HG03571 (cell line): ENCODE results near the gene CHST5.
"Not testable (repeated sequence)": the region's sequence is repeated elsewhere in the genome, so short reads cannot be mapped to it uniquely, and the experiment has no call there.

Experiments used
- ATAC-seq: cut with Tn5 transposase; IDR thresholded peaks from one replicate; pipeline ENCODE4 v1.9.1; 2021; ENCODE audit not compliant: unreplicated experiment

The CHST5 gene

DNA sequence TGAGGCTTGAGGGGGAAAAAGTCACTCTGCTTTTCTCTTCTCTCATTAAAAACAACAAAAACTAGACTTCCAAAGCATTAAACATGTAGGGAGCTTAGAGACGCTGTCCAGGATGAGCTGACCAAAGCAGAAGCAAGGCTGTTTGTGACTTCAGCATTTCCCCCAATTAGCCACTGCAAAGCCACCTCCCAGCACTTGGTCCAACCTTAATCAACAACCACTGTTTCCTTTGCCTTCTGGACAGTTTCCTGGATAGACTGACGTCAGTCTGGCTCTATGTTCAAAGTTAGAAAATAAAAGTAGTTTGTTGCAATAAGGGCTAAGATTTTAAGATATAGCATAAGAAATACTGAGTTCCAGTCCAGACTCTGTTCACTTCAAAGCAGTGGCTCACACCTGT lies 17.0 kb upstream of the CHST5 start:
- no peak for ATAC-seq

DNA sequence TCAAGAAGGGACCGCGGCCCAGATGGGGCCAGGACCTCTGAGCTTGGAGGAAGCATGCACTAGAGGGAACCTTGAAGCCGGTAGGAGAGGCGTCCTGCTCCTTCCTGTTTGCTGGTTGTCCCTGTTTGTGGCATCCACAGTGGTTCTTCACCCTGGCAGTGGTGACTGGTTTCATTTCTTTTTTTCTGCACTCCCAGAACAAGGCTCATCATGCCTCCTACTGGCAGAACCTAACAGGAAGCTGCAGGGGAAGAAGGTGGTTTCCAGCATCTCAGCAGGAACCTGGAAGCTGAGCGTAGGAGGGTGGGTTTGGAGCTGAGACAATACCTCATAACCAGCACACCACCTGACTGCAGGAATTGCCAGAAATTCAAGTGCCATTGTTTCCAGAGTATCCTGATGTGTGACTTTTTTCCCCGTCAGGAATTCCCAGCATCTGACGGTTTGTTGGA lies 14.3 kb upstream of the CHST5 start:
- ATAC-seq, result peak; percentile 75

DNA sequence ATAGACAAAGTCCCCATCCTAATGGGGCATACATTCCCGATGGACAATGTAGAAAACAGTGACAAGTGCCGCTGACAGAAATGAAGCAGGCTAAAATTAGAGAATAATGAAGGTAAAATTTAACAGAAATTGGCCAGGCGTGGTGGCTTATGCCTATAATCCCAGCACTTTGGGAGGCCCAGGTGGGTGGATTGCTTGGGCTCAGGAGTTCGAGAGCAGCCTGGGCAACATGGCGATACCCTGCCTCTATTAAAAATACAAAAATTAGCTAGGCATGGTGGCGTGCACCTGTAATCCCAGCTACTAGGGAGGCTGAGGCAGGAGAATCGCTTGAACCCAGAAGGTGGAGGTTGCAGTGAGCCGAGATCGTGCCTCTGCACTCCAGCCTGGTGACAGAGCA lies 12.5 kb upstream of the CHST5 start:
- not testable (repeated sequence) for ATAC-seq

DNA sequence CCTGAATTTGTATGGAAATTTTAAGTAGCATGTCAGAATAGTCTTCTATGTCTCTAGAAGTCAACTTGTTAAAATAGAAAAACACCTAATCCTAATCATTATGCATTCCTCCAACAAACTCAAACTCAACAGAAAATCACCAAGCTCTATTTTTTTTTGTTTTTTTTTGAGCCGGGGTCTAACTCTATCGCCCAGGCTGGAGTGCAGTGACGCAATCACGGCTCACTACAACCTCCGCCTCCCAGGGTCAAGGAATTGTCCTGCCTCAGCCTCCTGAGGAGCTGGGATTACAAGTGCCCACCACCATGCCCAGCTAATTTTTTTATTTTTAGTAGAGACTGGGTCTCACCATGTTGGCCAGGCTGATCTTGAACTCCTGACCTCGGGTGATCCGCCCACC lies 10.4 kb upstream of the CHST5 start:
- ATAC-seq, result no peak

DNA sequence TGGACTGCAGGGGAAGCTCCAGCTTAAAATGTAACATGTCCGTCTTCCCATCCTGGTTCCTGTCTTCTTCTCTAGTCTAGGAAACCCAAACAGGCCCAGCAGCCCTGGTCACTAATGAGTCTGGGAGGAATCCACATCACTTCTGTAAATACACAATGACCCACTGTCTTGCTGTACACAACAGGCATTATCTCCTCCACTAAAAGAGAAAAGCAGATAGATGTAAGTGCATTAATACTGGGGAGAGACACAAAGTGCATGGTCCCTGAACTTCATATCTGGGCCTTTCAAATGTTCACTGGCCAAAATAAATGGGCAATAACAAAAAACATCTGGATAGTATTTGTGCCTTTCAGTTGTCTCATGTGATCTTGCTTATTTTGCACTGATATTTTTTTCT lies 10.0 kb upstream of the CHST5 start:
- not testable (repeated sequence) for ATAC-seq

- ATAC-seq, result not testable (repeated sequence)
Measured at GRCh38 chr16:75542462-75542861, 6.6 kb upstream of the CHST5 start.

GRCh38 chr16:75541236-75541635 lies 5.3 kb upstream of the CHST5 start:
- no peak for ATAC-seq

GRCh38 chr16:75538882-75539565 lies 3.1 kb upstream of the CHST5 start:
- ATAC-seq, result not testable (repeated sequence)

- no peak for ATAC-seq
Measured at GRCh38 chr16:75537776-75538175, 1.9 kb upstream of the CHST5 start.

- ATAC-seq, result no peak
Measured at GRCh38 chr16:75535211-75535843, 581 bp downstream of the CHST5 start.

DNA sequence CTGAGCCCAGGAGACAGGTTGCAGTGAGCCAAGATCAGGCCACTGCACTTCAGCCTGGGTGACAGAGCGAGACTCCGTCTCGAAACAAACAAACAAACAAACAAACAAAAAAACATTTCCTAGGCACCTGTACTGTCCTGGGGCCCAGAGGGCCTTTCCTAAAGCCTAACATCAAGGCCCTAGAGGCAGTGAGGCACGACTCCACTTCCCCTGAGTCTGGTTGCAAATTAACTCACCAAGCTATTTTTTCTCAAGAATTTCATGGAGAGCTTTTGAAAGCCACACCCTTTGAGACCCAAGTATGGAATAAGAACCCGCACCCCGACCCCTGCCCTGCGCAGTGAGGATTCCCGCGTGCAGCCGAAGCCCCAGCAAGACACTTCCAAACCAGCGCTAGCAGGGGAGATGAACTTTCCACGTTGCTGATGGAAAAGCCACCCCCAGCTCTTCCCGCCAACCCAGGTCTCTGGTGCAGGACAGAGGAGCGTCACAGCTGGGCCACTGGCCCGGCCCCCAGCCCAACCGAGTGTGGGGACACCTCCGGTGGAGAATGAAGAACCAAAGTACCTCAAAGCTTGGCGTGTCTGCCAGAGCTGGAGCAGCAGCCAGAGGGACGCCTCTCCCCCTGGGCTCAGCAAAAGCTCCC lies 1.2 kb downstream of the CHST5 start:
- ATAC-seq, result no peak

- no peak for ATAC-seq
Measured at GRCh38 chr16:75532791-75533190, 3.1 kb downstream of the CHST5 start.

DNA sequence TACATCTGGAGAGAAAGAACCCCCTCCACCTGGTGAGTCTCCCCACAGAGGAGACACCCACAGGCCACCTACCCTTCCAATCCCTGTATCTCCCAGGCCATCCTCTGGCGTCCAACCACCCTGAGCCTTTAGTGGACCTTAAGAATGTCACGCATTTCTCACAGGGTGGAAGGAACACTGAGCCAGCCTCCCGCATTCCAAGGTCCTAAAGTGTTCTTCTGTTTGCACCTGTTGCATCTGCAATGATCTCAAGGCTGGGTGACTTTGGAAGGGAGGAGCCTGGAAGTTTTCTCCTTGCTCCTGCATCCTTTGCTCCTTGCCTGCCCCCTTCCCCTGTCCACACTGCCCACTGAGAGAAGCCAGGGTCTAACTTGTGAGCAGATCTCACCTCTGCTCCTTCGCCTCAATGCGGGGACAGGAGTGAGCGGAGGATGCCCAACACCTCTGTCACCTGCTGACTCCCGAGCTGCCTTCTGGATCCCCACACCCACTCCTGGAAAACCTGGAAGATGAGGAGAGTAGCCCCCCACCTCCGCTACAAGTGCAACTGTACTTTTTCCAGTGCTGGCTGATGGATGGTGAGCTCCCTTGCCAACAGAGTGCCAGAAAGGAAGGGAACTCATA lies 3.7 kb downstream of the CHST5 start:
- no peak for ATAC-seq

- ATAC-seq, result no peak
Measured at GRCh38 chr16:75529959-75530358, 5.9 kb downstream of the CHST5 start.

DNA sequence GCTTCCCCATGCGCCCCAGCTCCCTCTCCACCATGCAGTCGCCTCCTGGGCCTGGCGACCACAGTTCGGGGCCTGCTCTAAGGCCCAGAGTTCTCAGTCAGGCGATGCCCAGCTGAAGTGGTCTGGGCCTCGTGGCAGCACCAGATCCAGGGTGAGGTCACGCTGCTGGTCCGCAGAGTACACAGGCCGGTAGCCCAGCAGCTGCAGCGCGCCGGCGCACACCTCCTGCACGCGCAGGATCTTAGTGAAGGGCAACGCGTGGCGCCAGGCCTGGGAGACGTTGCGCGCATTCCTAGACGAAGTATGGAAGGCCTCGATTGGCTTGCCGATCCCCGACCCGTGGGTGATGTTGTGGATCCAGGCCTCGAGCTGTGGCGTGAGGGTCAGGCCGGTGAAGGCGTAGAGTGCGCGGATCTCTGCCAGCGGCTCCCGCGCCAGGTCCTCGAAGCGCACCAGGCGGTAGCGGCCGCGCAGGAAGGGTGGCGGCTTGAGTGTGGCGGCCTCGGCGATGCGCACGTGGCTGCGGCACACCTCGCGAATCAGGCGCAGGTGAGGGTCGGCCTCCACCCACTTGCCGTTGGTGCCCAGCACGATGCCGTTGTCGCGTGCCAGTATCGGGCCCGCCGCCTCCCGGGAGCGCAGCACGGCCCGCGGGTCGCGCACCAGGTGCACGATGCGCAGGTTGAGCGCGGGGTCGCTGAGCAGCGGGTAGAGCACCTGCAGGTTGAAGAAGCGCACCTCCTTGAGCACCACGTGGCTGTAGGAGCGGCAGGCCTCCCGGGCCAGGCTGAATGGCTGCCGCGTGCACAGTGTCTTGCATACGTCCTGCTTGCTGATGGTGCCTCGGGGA lies 6.6 kb downstream of the CHST5 start:
- ATAC-seq, result no peak

DNA sequence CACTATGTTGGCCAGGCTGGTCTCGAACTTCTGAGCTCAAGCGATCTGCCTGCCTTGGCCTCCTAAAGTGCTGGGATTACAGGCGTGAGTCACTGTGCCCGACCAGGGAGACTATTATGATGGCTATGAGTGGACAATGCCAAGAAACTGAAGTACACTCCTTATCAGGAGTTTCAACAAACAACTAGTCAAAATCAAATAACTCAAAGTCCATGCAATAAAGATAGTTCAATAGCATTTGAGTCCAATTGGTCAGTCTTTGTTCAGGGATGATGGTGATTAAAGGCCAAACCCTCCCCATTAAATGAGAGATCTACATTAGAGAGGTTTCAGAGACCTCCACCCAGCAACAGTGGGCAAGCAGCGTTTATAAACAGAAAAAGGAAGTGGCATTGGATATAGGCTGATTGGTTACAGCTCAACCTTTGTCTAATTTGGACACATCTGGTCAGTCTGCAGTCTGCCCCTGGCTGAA lies 8.0 kb downstream of the CHST5 start:
- ATAC-seq, result no peak

GRCh38 chr16:75526032-75526790 lies 9.7 kb downstream of the CHST5 start:
- ATAC-seq, result no peak

GRCh38 chr16:75519175-75519574 lies 16.7 kb downstream of the CHST5 start:
- no peak for ATAC-seq

GRCh38 chr16:75516189-75516966 lies 19.5 kb downstream of the CHST5 start:
- peak; percentile 24 for ATAC-seq
